CD4-positive, alpha-beta T cell treated with Interleukin-1 beta for 1 hour (primary cell): ENCODE results near the gene CALHM4.

Experiments used
- DNase-seq, 2 donors: peaks; one replicate each; pipeline ENCODE4 v3.0.0-alpha.2; 2020 to 2022

CALHM4 gene, protein sequence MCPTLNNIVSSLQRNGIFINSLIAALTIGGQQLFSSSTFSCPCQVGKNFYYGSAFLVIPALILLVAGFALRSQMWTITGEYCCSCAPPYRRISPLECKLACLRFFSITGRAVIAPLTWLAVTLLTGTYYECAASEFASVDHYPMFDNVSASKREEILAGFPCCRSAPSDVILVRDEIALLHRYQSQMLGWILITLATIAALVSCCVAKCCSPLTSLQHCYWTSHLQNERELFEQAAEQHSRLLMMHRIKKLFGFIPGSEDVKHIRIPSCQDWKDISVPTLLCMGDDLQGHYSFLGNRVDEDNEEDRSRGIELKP

DNA sequence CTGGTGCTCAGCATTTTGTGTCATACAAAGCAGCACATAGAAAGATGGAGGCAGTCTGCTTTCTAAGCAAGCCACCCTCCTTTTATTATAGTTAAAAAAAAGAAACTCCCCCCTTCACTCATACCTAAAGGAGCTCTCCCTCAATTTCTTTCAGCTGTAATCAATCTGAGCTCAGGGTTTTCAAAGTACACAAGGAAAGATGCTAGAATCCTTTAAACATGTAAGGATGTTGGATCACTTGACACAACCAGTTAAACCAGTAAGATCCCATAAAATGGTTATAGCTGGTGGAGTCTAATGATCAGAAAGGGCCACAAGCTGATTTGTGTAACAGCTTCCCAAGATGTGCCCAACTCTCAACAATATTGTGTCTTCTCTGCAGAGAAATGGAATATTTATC is at the start of gene CALHM4:
Gene CALHM4, plus strand, starts transcription at position 301 of the 400 bp plus-strand sequence. Its CDS starts 43 bp downstream, at position 344.
- no peak for DNase-seq

DNA sequence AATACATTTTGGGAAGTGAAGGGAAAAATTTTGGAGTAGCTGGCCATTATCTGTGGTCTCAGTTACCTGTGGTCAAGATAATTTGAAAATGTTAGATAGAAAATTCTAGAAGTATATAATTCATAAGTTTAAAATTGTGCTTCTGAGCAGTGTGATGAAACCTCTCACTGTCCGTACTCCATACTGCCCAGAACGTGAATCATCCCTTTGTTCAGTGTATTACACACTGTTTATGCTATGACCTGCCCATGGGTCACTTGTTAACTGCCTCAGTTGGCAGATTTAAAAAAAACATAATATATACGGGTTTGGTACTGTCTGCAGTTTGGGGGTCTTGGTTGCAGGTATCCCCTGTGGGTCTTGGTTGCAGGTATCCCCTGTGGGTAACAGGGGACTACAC is 46.2 kb upstream of the CALHM4 start:
- no peak for DNase-seq

DNA sequence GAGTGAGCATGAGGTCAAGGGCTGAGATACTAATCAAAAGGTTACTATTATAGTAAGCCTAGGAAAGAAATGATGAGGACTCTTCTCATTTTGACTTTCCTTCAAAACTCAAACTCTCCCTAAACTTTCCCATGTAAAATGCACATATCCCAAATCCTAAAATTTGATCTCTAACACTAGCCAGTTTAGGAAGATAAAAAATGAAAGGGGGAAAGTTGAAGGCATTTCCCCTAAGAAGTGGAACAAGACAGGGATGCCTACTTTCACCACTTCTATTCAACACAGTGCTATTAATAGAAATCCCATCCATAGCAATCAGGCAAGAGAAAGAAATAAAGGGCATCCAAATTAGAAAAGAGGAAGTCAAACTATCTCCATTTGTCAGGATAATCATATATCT is 45.0 kb upstream of the CALHM4 start:
- no peak for DNase-seq

DNA sequence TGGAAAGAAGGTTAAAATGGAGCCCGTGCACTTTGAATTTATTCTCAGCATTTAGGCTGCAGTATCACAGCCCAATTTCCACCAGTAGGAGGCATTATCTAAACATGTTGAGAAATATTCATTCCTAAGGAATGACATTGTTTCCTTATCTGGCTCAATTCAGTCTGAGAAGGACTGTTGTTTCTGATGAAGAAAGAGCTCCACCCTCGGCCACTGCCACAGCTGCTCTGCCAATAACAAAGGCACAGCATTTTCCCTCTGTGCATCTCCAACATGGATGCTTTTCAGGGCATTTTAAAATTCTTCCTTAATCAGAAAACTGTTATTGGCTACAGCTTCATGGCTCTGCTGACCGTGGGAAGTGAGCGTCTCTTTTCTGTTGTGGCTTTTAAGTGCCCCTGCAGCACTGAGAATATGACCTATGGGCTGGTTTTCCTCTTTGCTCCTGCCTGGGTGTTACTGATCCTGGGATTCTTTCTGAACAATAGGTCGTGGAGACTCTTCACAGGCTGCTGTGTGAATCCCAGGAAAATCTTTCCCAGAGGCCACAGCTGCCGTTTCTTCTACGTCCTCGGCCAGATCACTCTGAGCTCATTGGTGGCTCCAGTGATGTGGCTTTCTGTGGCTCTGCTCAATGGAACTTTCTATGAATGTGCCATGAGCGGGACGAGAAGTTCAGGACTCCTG is 42.0 kb upstream of the CALHM4 start, which contains the start of gene CALHM5:
Gene CALHM5, plus strand, starts transcription at position 216 of the 687 bp plus-strand sequence. Its CDS starts 58 bp downstream, at position 274.
- no peak for DNase-seq

DNA sequence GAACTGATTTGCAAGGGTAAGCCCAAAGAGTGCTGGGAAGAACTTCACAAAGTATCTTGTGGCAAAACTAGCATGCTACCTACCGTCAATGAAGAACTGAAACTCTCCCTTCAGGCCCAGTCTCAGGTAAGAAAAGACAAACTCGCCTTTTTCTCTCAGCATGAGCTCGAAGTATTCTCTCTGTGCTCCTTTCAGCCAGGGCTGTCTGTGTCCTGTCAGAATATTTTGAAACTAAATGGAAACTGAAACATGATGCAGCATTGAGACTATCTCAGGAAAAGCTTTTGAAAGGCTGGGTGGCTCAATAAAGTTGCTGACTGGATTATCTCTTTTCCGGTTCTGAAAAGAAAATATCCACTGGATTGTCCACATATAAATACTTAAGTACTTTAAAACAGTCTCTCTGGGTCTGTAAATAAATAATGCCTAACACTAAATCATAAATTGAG is 41.4 kb upstream of the CALHM4 start:
- DNase-seq, result no peak

DNA sequence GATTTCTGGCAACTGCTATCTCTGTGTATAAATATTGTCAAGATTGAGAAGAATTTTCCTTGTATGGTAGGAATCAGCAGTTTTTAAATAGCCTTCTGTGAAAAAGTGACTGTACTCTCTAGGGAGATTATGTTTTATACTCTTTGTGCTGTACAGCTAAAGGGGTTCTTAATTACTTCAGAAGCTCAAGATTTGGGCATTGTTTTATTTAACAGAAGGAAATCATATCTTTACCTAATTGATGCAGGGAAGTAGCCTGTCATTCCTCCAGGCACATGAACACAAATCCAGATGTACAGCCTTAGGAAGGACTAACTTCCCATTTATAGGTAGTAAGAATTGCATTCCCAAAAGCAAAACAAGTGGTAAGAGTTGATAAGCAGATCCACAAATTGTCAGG is 40.8 kb upstream of the CALHM4 start:
- no peak for DNase-seq

DNA sequence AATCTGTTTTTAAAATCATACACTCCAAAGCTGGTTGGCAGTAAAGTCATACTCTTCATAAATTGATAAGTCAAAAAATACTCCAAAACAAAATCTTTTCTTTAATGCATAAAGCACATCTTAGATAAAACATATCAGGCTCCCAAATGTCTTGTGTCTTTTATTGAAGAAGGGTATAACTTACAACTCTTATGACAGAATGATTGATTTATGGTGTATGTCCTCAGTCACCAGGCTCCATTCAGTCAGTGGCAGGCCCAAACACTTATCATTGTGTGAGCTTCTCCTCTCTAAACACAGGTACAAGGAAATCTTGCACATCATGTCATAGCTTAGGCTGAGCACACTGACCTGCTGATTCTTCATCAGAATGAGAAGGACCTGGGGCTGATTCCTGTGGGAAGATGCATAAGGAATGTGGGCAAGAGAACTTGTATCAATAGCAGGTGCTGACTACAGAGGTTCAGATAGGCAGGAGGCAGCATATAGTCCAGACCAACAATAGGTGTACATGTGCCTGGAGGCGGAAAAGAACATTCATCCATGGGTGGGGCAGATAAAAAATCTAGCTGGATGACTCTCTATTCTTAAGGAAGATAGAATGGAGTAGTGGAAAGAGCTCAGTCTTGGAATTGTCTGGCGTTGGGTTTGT is 40.2 kb upstream of the CALHM4 start:
- no peak for DNase-seq

DNA sequence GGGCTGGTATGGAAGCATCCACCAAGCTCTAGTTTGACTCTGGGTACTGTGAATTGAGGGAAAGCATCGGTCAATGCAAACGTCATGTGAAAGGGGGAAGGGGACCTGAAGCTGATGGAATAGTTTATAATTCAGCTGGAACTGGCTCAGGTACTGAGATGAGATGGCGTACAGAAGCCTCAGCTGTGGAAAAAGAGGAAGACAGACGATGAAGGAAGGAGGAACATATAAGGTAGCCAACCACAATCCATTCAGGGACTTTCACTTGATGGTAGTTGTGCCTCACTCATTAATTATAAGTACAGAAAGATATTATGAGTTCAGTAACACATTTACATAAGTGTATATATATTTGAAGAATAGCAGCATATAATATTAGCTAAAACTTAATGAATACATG is 39.4 kb upstream of the CALHM4 start:
- DNase-seq, result no peak

DNA sequence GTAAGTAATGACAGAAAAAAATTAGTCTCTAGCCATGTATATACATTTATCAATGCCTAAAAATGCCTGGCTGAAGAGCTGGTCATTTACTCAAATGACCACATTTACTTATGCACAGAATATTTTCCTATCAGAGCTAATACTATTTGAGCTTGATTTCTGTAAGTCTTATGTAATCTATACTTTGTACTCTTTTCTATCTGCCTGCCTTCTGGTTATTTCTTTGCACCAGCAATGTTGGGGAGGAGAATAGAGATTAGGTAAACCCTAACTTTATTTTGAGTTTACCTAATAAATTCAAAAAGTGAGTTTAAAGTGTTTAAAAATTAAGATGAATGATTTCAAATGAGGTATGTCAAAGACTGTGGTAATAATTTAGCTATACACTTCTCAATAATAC is 38.4 kb upstream of the CALHM4 start:
- DNase-seq, result no peak

DNA sequence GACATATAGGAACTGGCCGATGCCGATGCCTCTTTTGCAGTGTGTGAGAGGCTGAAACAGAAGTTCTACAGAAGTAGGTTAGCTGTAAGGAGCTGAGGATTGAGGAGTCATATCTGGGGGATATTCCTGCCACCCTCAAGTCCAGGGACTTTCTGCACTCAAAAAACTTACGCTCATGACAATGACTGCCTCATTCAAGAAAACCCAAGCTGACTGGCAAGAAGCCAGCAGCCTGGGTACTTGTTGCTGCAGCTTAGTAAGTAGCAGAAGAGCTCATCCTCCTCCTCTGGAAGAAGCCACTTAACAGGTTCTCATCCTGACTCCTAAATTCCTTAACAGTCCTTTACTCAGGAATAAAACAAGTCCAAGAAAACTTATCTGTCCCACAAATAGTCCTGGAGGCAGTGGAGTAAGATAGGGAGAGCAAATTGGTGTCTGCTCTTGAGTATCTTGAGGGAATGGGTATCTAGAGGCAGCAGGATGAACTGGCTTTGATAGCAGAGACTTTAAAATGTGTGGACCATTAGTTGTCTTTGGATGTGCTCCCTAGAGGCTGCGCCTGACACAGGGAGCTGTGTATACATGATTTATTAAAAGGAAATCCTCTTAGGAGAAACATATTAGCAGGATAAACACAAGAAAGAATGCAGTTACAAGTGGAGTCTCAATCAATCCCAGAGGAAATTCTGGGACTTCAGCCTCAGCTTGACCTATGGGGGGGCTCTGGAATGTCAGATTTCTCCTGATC is 34.8 kb upstream of the CALHM4 start:
- DNase-seq, result no peak

DNA sequence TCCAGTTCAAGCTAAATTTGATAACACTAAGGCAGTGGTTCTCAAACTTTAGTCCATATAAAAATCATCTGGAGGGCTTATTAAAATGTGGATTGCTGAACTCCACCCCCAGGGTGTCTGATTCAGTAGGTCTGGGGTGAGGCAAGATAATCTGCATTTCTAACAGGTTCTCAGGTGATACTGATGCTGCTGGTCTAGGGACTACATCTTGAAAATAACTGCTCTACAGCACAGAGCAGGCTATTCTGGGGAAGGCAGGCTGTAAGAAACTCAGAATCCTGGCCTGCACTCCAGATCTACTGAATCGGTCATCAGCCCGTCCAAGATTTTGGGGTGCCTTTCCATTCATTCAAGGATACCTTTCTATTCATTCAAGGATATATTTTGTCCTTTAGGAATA is 30.7 kb upstream of the CALHM4 start:
- DNase-seq, result no peak

DNA sequence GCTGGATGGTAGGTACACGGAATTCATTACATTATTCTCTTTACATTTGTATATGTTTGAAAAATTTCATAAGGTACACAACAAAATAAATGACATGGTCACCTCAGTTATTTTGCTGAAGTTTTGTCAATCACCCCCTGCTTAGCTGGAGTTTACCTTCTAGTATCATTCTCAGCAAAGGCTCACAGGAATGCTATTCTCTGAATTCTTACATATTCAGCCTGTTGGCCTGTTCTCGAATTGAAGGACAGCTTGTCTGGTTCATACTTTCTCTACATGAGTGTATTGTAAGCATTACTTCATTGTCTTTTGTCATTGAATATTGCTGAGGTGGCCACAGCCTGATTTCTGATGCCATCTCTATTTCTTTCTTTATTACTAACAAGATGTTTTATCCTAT is 29.3 kb upstream of the CALHM4 start:
- no peak for DNase-seq

DNA sequence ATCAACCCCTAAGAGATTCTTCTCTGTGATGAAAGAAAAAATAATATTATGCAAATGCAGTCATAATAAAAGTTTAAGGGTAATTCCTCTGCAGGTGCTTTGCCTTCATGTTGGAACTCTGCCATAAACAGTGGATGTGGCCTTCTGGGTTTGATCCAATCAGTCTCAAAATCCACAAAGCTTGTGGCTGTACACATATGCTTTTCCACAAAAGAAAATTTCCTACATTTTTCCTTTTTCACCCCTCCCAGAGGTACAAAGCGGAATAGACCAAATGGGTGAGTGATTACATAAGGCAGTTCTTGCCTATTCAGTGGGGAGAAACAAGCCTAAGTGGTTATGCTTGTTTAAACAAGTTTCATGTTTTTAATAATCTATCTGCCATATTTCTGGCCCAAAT is 25.4 kb upstream of the CALHM4 start:
- DNase-seq, result no peak

DNA sequence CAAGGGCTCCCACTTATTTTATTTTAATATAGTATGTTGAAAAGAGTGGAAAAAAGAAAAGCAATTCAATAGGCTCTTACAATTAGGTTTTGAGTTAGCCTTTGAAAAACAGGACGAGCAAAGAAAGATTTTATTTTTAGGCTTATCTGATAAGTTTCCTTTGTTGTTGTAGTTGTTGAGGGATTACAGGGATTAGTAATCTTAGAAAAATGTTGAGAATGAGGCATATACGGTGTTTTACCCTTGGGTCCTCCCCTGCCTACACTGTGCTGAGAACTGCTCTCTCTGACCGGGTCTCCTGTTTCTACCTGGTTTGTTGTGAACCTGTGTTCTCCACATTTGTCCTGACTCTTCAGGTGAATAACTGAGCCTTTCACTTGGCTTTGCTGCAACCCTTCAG is 24.8 kb upstream of the CALHM4 start:
- no peak for DNase-seq

DNA sequence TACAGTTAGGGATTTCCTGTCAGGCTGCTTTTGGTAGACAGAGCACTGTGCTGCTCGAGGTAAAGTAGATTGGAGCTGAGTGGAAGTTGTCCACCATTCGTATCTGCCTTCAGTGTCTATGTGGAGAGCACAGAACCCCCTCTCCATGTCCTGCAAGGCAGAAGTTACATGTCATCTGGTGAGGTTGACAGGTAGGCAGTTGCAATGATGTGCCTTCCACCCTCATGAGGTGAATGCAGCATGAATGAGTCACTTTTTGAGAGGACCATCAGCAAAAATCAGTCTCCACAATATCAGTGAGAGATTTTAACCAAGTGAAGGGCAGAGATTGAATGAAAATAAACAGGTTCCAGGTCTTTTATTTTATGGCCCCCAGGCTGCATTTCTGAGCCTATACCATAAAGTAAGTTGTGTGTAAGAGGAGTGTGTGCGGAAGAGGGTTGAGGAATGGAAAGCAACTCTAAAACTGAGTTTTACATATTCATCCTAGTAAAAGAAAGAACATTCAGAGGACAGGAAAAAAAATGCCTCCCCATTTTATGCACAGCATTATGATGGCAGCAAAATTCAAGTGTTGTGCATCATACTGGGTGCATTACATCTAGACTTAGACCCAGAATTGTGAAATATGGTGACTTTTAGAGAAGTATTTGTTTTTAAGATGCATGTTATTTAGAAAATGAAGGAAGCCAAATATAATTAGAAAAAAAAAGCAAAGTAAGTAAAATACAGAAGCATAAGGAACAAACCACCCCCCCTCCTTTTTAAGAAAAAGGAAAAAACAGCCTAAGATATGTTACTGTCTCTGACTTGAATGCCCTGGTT is 23.9 kb upstream of the CALHM4 start:
- no peak for DNase-seq

DNA sequence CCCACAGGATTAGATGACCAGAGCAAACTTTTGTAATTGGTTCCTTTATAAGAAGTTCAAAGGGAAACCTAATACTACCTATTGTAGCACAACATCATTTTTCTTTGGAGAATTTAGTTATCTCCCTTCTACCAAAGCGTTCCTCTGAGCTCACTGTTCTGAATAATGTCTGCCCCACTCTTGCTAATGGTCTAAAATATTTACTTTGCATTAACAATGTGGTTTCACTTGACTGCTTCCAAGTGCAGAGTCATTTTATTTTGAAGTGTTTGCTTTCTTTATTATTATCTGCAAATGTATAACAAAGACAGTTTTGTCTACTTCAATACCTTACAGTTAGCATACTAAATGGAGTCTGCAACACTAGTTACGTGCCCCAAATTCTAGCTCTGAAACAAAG is 23.1 kb upstream of the CALHM4 start:
- no peak for DNase-seq

DNA sequence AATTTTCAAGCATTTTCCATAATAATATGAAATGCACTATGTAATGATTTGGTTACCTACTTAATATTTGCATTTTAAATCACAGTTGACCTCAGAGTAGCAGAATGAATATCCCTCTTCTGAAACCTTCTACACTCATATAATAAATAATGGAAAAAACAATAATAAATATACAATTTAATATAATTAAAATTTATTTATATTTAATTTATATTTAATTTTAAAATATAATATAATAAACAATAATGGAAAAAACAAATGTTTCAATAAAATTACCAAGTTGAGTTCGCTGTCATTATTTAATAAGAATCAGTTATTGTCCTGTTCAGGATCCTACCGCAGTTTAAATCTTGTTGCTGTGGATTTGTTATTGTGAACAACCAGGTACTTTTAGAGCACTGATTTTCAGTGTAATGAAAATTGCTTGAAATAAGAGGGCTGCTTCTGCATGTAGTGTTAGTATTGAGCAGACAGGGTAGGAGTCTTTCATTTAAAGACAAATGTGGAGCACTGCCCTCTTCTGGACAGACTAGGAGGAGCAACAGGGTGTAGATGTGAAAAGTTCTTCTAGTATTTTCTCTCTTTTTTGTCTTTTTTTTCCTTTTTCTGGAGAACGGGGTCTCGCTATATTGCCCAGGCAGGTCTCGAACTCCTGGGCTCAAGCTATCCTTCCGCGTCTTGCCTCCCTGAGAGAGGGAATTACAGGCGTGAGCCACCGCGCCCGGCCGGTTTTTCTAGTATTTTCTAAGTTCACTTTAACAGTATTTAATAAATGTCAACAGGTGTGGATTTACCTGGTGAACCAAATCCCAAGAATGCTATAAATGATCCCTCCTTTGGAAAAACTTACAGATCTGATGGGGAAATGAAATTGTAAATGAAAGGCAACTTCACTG is 21.6 kb upstream of the CALHM4 start:
- peak; percentile 56 to 70 for DNase-seq

DNA sequence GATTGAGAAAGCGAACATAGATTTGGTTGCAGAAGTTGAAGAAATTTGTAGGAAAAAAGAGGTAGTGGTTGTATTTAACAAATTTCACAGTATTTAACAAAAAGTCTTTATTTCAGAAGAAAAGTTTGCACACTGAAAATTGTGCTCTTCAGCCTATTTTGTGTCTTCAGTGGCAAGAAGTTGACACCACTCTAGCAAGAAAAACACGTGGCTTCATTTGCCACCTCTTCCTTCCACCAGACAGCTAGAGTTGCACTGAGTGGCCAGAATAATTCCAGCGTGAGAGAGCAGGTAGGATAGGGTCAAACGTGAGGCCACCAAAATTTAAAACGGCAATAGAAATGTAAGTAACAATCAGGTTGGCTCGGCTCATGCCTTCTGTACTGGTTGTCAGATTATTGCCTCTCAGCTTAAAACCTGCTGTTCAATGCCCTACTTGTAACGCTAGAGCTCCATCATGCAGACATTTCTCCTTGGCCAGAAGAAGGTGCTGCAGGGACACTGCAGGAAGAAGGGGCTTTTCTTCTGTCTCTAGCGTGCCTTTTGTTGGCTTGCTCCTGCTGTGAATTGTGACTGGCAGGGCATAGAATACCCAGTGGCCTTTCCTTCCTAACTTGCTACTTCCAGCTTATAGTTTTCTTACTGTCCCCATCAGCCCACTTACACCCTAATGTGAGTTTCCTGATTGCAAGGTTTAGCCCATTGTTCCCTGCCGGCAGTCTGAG is 20.2 kb upstream of the CALHM4 start:
- DNase-seq, result no peak

DNA sequence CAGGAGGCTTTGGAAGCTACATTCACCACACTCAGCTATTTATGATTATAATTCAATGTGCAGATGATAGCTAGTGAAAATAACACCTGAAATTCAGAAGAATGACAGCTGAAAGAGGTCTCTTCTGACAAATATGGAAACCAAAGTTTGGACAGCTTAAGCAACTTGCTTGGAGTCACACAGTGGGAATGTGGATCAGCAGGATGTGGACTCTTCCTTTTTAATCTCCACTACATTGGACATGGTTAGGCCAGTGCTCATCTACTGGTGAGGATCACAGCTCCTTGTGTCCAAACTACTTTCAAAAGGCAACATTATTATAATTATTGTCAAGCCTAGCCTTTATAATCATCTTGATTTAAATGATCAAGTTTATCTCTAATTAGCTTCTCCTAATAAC is 18.4 kb upstream of the CALHM4 start:
- no peak for DNase-seq

DNA sequence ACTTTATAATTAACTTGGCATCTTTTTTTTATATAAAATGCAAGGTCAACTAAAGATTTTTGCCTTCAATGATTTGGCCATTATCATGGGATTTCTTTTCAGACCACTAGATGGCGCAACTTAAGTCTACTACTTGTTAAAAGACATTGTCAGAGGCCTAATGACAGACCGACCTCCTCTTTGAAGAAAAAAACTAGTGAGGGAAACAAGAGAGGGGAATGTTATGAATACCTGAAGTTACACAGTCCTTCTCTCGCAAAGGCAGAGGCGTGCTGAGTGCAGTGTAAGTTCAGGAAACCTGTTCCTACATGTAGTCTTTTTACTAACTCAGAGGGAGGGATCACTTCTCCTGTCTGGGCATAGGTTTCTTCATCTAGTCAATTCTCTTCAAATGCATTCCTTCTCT is 17.3 kb upstream of the CALHM4 start:
- DNase-seq, result peak in 1 of 2 donors; percentile 61

DNA sequence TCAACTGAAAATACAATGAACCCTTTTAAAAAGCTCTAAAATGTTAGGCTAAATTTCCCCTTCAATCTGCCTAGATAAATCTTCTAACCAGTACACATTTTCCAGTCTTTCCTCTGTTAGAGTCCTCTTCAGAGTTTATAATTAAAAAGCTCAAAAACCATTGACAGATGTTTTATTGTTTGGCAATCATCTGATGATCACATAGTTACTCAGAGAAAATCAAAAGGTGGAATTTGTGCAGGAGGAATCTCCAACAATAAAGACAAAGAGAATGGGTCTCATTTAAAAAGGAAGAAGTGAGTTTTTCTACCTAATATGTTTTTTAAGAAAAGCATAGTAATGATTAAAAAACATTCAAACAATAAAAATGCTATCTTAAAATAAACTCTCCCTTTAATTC is 11.1 kb upstream of the CALHM4 start:
- DNase-seq, result no peak
